GM21825 (cell line): Measurements from ENCODE around the gene TMX2.
"Not testable (repeated sequence)": the region's sequence is repeated elsewhere in the genome, so short reads cannot be mapped to it uniquely, and the experiment has no call there.

ENCODE experiments used
- ATAC-seq: cut with Tn5 transposase; IDR thresholded peaks from one replicate; pipeline ENCODE4 v1.9.1; 2021; ENCODE audit warnings: mild to moderate bottlenecking, moderate library complexity; ENCODE audit not compliant: unreplicated experiment

Gene TMX2

GRCh38 chr11:57711414-57712255 is 758 bp upstream of the TMX2 start, which contains the start of gene MED19:
MED19 (minus strand) TSS chr11:57712215; CDS start chr11:57712179, 36 bp downstream.
- peak; percentile 42 for ATAC-seq

GRCh38 chr11:57713835-57714234 is 1.4 kb downstream of the TMX2 start:
- no peak for ATAC-seq

DNA sequence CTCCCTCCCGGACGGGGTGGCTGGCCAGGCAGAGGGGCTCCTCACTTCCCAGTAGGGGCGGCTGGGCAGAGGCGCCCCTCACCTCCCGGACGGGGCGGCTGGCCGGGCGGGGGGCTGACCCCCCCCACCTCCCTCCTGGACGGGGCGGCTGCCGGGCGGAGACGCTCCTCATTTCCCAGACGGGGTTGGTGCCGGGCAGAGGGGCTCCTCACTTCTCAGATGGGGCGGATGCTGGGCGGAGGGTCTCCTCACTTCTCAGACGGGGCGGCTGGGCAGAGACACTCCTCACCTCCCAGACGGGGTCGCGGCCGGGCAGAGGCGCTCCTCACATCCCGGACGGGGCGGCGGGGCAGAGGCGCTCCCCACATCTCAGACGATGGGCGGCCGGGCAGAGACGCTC is 4.3 kb downstream of the TMX2 start:
- not testable (repeated sequence) for ATAC-seq

DNA sequence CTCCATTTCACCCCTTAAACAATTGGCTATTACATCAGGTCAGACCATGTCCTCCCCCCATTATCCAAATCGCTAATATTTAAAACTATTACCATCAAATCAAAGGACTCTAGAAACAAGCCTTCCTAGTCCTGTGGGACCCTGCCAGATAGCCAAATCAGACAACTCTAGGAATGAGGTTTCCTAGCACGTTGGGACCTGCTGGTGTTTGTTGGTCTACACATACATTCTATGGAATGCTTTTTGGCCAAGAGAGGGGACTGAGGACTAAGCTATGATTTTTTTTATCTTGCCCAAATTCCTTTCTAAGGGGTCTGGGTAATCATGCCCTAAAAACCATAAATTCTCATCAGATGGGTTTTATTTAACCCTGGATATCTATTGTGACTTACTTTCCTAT is 14.8 kb downstream of the TMX2 start:
- no peak for ATAC-seq

DNA sequence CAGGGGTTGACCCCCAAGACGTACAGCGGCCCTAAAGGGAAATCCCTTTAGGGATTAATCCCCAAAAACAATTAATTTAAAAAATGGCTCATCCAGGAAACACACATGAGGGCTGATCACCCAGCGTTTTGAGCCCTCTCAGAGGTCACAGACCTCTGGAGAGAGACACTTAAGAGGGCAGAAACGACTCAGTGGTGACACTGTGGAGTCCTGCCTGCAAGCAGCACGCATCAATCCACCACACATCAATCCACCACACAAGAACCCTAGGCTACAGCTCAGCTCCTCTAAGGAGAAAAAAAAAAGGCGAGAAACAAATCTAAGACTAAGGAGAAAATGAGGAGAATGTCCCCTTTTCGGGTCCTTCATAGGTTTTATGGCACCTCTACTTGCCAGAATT is 16.4 kb downstream of the TMX2 start:
- no peak for ATAC-seq

DNA sequence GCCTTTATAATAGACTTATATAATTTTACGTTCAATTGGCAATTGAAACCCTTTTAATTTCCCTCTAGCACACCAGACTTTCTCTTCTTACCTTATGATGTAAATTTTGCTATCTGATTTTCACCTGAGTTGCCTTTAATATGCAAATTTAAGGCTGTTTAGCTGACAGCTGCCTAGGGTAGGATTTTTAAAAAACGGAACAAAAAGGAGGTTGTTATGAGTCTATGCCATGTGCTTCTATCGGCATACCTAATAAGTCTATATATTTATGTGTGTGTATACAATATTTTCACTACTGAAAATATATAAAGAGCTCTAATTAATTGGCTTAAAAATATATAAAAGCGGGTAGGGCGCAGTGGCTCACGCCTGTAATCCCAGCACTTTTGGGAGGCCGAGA is 17.1 kb downstream of the TMX2 start:
- ATAC-seq = no peak

GRCh38 chr11:57732661-57733060 is 20.3 kb downstream of the TMX2 start:
- no peak for ATAC-seq

- no peak for ATAC-seq
These were observed 23.4 kb downstream of the TMX2 start for GRCh38 chr11:57735619-57736298.

DNA sequence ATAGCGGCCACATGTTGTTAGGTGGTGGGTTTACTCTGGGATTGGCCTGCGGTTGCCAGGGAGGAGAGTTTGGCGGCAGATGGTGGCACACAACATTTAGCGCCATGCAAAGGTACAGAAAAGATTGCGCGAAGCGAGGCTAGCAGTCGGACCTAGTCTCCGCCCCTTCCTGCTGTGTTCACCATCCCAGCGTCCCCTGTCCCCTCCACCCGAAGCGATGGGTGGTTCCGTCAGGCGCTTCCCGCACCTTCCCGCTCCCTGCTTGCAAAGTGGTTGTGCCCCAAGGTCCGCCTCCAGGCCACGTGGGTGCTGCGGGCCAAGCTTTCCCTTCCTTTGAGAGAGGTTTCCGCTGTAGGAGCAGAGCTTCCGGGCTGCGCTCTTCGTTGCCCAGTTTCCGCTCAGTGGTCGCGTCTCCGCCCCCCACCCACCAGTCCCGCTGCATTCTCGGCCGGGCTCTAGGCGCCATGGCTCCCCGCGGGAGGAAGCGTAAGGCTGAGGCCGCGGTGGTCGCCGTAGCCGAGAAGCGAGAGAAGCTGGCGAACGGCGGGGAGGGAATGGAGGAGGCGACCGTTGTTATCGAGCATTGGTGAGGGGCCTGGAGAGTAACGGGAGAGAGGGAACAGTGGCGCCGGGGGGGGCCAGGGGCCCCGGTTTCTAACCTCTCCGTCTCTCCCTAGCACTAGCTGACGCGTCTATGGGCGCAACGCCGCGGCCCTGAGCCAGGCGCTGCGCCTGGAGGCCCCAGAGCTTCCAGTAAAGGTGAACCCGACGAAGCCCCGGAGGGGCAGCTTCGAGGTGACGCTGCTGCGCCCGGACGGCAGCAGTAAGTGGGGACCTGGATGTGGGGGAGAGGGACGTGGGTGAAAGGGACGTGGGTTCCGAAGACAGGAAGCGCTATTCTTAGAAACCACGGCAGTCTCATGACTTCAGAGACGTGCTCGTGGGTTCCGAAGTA is 29.0 kb downstream of the TMX2 start, which contains the start of gene SELENOH:
Gene SELENOH, plus strand, starts transcription at position 360 of the 955 bp plus-strand sequence. Its CDS starts 105 bp downstream, at position 465.
- ATAC-seq = peak; percentile 91

DNA sequence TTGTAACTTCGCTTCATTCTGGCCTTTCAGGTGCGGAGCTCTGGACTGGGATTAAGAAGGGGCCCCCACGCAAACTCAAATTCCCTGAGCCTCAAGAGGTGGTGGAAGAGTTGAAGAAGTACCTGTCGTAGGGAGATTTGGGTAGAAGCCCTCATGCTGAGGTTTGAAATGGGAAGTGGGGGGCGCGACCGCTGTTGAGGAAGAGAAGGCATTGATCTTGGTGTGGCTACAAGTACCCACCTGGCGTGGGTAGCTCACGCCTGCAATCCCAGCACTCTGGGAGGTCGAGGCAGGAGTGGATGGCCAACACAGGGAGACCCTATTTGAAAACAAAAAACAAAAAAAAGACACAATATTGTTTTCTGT is 29.7 kb downstream of the TMX2 start:
- ATAC-seq = no peak

GRCh38 chr11:57744357-57744756 is 32.0 kb downstream of the TMX2 start:
- no peak for ATAC-seq

GRCh38 chr11:57745206-57745605 is 32.8 kb downstream of the TMX2 start:
- no peak for ATAC-seq

DNA sequence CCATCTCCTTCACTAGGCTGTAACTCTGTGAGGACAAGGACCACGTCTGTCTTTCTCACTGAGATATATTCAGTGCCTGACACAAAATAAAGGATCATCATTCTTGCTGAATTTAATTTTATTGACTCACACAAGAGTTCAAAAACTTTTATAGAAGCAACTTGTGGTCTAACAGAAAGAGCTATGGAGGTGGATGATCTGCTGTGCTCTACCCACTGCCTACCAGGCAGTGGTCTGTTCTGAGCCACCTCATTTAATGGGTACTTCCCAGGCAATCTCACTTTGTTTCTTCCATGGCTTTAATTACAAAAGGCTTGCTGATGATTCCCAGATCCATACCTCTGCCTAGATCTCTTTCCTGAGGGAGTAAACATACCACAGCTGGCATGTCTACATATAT is 34.5 kb downstream of the TMX2 start:
- ATAC-seq = no peak

- ATAC-seq = no peak
These were observed 38.8 kb downstream of the TMX2 start for GRCh38 chr11:57751176-57751575.

DNA sequence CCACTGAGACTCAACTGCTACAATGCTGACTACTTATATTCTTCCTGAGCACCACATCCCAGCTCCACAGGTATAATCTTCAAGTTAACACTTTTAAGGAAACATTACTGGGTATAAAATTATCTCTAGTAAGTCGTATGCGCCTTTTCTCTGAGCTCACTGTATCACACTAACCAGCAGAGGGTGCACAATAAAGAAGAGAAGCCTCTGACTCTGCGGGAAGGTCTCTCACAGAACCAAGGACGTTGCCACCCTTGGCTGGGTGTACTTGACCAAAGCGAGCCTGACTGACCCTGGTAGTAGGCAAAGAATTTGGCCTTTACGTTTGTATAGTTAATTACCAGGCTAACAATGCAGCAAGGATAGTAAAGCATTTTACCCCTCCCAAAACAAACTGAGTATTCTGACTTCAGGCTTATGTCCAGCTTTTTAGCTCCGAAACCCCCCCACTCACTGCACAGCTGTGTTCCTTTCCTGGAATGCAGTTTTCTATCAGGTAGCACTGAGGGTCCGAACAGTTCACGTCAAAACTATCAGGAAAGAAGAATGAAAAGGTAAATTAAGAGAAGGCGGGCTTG is 39.4 kb downstream of the TMX2 start, which contains the start of gene BTBD18:
Gene BTBD18, minus strand, starts transcription at position 144 of the 578 bp plus-strand sequence. CDS start 631 bp downstream, outside the sequence.
- no peak for ATAC-seq

GRCh38 chr11:57752954-57753353 is 40.6 kb downstream of the TMX2 start:
- ATAC-seq = no peak

GRCh38 chr11:57758174-57758573 is 45.8 kb downstream of the TMX2 start:
- ATAC-seq = no peak

GRCh38 chr11:57761301-57762234 is 49.2 kb downstream of the TMX2 start, which contains the start of gene CTNND1:
CTNND1 (plus strand) TSS chr11:57761802; CDS start chr11:57791479, 29,677 bp downstream.
- peak; percentile 95 for ATAC-seq

GRCh38 chr11:57762235-57762861 is 50.0 kb downstream of the TMX2 start:
- ATAC-seq = no peak
